Posterior vena cava (tissue), 2 donors: ENCODE data around the gene ZCCHC10. TPM values are rescaled to one million over a fixed set of nuclear protein-coding genes. Genes with fewer than 3 reads are reported as not detected.

Source experiments
- DNase-seq: peaks from one replicate; pipeline ENCODE4 v3.0.0-alpha.2; 2020; ENCODE audit warnings: low spot score
- intact Hi-C, 2 donors: fragments of 100-400 bp; cut with DNase I; formaldehyde crosslinking; loops; one replicate each; pipeline versions ENCODE4 v1.14.1 to v1.14.2; 2022 to 2023
- total RNA-seq, 2 donors: library from RNA; stranded (reverse); fragmentation: NEBNext Ultra II Directional; extraction: Animal tissue kit (Norgen Biotek cat#: 25700); gene quantifications; one replicate each; pipeline ENCODE4 v1.2.1, GENCODE V29; 2021
- donor health status: DM: yes; HTN: yes; CAD: no.
- donor health status: DM: yes; HTN: yes; CAD: no.

The ZCCHC10 gene
- total RNA-seq, 2 donors from 2014 or later: 14.8 to 19.0 TPM

- DNase-seq: no peak
- intact Hi-C loops: no loop called here
These were observed 74.5 kb downstream of the ZCCHC10 start for GRCh38 chr5:132951897-132952296.

- DNase-seq: no peak
- intact Hi-C loops: no loop called here
These were observed 77.2 kb downstream of the ZCCHC10 start for GRCh38 chr5:132949136-132949535.

DNA sequence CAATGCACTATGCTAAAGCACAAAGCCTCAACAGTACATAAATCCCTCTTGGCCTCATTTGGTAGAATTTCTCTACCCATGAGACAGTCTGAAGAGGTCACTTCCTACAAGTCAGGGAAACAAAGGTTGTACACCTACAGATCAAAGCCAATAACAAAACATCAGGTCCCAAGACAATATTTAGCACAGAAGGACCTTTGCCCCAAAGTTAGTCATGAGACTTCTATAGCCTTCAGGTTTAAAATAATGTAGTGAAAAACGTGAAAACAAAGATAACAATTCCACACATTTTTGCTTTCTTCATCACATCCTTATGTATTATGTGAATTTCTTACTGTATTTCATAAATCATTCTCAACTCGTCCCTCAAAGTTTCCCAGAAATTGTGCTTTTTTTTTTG, 78.7 kb downstream of the ZCCHC10 start:
- no peak for DNase-seq
- intact Hi-C loops: no loop called here

Other genes with a start within 250 kb of the ZCCHC10 start
- gene SEPTIN8, start 249.3 kb downstream of the ZCCHC10 start, total RNA-seq: 10 to 100 TPM; 42.9 to 54.8 TPM
- gene SOWAHA, start 213.2 kb downstream of the ZCCHC10 start, total RNA-seq: not detected
- gene SHROOM1, start 195.9 kb downstream of the ZCCHC10 start, total RNA-seq: 1 to 10 TPM; 5.2 to 6.8 TPM
- gene GDF9, start 160.1 kb downstream of the ZCCHC10 start, total RNA-seq: under 1 TPM; 0.33 to 0.51 TPM
- 100 to 1,000 TPM; 364 to 379 TPM for gene UQCRQ, start 159.9 kb downstream of the ZCCHC10 start, total RNA-seq
- gene LEAP2, start 152.9 kb downstream of the ZCCHC10 start, total RNA-seq: under 1 TPM; 0.48 to 0.69 TPM
- gene AFF4, start 62.9 kb downstream of the ZCCHC10 start, total RNA-seq: 10 to 100 TPM; 78.2 to 90.3 TPM
- 10 to 100 TPM; 70.4 to 89.8 TPM for gene HSPA4, start 25.5 kb upstream of the ZCCHC10 start, total RNA-seq